HFF-Myc (cell line): ENCODE data around the gene PLPP7.
A peak's percentile ranks its signal among the peaks of the same experiment; 100 is the strongest.

Experiments used
- DNase-seq: peaks from one replicate; pipeline ENCODE4 v3.0.0-alpha.2; 2011; ENCODE audit warnings: low read depth; ENCODE audit errors: extremely low read depth
- H3K4me3 ChIP-seq: replicated peaks from 2 replicates; pipeline ENCODE4 v1.5.1; 2011; ENCODE audit warnings: low read depth, mild to moderate bottlenecking, control low read depth, low read length
- TF ChIP-seq, protein P1 (sequence below): IDR thresholded peaks from 2 replicates; pipeline ENCODE4 v1.5.1; 2012; ENCODE audit warnings: mild to moderate bottlenecking, low read depth, low read length, control low read depth; ENCODE audit errors: missing control alignments

Gene PLPP7

DNA sequence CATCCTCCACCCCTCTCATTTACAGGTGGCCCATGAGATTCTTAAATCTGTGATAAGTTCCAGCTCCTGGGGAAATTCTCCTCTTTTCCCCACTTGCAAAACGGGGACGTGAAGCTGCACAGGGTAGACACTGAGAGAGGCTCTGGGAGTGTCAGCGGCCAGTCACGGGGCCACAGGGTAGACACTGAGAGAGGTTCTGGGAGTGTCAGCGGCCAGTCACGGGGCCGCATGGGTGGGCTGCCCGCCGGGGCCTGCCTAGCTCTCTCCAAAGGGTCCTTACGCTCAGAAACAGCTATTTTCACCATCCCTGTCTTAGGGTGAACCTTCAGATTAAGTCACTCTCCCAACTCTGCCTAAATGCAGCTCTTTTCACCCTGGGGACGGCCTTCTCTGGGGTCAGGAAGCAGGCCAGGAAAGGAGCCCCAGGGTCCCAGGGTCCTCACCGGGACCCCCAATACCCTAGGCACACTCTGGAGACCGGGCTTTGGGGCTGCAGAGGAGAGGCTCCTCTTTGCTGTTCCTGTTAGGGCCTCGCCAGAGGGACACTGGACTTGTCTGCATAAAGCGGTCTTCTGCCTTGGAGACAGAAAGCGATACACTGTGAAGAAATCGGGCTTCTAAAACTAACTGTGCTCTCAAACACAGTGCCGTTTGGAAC lies 14.7 kb upstream of the PLPP7 start:
- TF ChIP-seq, protein P1, sequence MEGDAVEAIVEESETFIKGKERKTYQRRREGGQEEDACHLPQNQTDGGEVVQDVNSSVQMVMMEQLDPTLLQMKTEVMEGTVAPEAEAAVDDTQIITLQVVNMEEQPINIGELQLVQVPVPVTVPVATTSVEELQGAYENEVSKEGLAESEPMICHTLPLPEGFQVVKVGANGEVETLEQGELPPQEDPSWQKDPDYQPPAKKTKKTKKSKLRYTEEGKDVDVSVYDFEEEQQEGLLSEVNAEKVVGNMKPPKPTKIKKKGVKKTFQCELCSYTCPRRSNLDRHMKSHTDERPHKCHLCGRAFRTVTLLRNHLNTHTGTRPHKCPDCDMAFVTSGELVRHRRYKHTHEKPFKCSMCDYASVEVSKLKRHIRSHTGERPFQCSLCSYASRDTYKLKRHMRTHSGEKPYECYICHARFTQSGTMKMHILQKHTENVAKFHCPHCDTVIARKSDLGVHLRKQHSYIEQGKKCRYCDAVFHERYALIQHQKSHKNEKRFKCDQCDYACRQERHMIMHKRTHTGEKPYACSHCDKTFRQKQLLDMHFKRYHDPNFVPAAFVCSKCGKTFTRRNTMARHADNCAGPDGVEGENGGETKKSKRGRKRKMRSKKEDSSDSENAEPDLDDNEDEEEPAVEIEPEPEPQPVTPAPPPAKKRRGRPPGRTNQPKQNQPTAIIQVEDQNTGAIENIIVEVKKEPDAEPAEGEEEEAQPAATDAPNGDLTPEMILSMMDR: no peak
- DNase-seq: no peak
- no peak overlapping the region for H3K4me3 ChIP-seq

DNA sequence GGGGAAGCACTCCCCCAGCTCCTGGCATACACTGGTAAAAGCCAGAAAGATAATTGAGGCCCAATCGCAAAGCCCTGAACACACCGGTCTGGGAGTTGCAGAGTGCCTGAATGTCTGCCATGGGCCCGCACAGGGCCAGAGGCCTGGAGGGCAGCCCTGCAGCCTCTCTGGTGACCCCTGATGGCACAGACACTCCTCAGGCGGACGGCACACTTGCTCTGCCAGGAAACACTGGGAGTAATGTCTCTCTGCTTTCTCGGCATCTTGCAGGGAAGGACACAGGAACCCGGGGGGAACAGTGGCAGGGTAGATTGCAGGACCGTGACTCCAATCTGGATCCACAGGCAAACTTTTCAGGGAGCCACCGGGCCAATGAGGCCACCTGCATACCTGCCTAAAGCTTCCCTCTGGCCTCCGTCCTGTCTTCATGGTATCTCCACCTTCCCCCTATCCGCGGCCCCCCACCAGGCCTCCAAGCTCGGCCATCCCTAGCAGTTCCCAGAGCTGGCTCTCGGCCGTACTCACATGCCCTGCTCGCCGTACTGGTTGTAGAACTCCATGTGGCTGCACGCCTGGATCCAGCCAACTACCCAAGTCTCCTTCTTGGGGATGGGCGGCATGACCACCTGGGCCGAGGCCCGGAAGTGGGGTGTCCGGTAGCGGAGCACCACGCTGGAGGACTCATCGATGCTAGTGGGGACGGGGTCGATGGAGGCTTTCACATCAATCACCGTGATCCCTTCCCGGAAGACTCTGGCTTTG lies 14.0 kb upstream of the PLPP7 start:
- no peak overlapping the region for H3K4me3 ChIP-seq
- TF ChIP-seq, protein P1: no peak
- no peak for DNase-seq

DNA sequence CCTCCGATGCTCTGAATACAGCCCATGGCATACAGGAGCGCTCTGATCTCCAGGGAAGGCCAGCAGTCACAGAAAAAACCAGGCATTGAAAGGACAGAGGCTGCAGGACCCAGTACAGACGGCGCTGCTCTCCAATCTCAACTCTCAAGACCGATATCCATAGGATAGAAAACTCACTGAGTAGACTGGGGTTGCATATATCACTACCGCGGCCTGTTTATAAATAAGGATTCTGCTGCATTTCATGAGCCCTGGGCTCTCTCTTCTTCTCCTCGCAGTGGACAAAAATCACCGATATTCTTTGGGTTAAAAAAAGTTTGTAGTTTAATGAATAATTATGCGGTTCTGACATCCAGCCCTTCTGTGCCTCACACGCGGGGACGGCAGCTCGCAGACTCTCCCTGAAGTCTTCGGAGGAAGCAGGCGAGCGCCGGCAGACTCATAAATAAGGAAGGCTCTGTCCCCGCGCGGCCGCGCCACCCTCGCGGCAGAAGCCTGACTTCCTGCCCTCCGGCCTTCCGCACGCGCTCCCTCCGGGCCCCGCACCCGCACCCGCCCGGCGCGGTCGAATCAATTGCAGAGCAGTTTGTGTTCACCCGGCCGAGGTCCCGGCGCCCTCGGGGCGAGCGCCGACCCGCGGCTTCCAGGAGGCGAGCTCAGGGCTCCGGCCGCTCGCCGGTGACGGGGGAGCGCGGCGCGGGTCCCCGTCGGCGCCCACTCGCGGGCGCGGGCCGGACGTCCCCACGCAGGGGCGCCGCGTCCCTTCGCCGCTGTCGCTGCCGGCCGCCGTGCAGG lies 13.2 kb upstream of the PLPP7 start, which contains the start of gene FAM78A:
FAM78A (minus strand) TSS at position 417 of the 795 bp plus-strand sequence; CDS start at position 86, 331 bp downstream.
- TF ChIP-seq, protein P1: no peak
- peak within 1 kb of the TSS; percentile 32 for H3K4me3 ChIP-seq
- DNase-seq: no peak

DNA sequence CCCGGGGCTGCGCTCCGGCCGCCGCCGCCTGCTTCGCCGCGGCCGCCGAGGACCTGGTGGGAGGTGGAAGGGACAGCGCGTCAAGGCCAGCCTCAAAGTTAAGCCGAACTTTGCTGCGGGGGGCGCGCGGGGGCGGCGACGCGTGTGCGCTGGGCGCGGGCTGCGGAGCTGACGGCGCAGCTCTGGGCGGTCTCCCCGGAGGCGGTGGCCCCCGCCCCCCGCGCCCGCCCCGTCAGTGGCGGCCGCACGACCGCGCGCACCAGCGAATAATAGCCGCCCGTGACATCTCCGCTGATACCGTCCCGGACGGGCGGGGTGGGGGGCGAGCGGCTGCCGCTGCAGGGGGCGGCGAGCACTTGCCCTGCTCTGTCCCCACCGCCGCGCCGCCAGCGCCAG lies 12.6 kb upstream of the PLPP7 start:
- no peak for DNase-seq
- H3K4me3 ChIP-seq: no peak overlapping the region

DNA sequence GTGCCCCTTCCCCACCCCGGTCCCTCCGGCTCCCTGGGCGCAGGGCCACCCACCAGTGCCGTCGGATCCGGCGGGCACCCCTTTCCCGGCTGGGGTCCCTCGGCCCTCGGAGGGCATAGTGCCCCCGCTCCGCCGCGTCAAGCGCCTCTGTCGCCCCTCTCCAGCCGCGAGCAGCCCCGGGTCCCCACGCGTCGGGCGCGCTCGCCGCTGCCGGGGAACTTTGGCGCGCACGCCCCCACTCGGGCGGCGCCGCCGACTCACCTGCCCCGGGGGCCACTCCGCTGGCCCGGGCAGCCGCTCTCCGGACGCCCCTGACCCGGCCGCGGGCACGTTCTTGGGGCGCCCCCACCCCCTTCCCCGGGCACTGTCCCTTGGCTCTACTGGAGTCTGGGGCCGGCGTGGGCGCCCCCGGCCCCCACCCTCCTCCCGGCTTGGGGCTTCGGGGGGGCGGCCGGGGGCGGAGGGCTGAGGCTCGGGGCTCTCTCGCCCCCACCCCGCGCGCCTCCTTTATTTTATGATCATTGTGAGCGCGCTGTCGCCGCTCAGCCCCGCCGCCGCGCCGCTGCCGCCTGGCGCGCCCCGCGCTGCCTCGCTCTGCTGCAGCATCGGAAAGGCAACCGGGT lies 12.1 kb upstream of the PLPP7 start:
- TF ChIP-seq, protein P1: no peak
- peak overlapping the region; percentile 32 for H3K4me3 ChIP-seq
- no peak for DNase-seq

More for the DNA sequence above, 12.6 kb upstream of the PLPP7 start:
- TF ChIP-seq, protein P1: no peak
